ENCODE data around the gene APOC4. TPM values are rescaled to one million over a fixed set of nuclear protein-coding genes. Genes with fewer than 3 reads are reported as not detected.

The APOC4 gene
- total and polyA plus RNA-seq, 2 donors (not counting 1 experiment from before 2014, with no cell fraction given) = not detected

- peak overlapping the region; percentile 71 for H3K4me2 ChIP-seq (replicated peaks; ENCODE audit: low read depth, low read length, poor library complexity, severe bottlenecking)
- peaks cover 60% of the 10 kb centered on the region for H3K4me1 Mint-ChIP-seq
- H3K27me3 ChIP-seq (replicated peaks in 1 of 4; ENCODE audit: control extremely low read depth in 1 of 4, control insufficient read depth in 3 of 4, insufficient read depth in 4 of 4, low read length in 3 of 4) = no peaks in the 10 kb centered on the region
- H3K27me3 Mint-ChIP-seq = no peaks in the 10 kb centered on the region
- peaks cover 46% of the 10 kb centered on the region for H4K20me1 ChIP-seq (ENCODE audit: control insufficient read depth, insufficient read depth, low read length, poor library complexity, severe bottlenecking)
- peaks cover 5 to 20% of the 10 kb centered on the region in 2 experiments for H3K36me3 ChIP-seq (replicated peaks in 1 of 2; ENCODE audit: control extremely low read depth in 1 of 2, control insufficient read depth in 1 of 2, extremely low read depth in 1 of 2, insufficient read depth in 2 of 2, low read length in 1 of 2)
- no peaks in the 10 kb centered on the region for H3K9me3 Mint-ChIP-seq (ENCODE audit: insufficient read depth)
- DNase-seq (peak; percentile 71), ATAC-seq (ENCODE audit: low read depth) (peak; percentile 89)
- H3K79me2 ChIP-seq (ENCODE audit: control insufficient read depth, insufficient read depth, low read length) = peaks cover 93% of the 10 kb centered on the region
- POLR2A ChIA-PET = interaction anchor here (0.6 to 1.4 kb wide), 3 partner anchors 12 to 55 kb away, joined by 3 to 7 read pairs (median 3); partner anchors contain the start of genes APOE and RELB
- intact Hi-C loops (cut with micrococcal nuclease) = no loop called here
- H3K27ac ChIP-seq (ENCODE audit: low read length in 2 of 2) = peak overlapping the region; percentile 67 to 86
- peaks cover 58 to 61% of the 10 kb centered on the region in 2 donors for H3K4me1 ChIP-seq (ENCODE audit: control insufficient read depth in 2 of 2, insufficient read depth in 2 of 2, low read length in 2 of 2)
- H3K9me3 ChIP-seq (ENCODE audit: control extremely low read depth in 1 of 3, control insufficient read depth in 2 of 3, insufficient read depth in 1 of 3, low read length in 2 of 3) = no peaks in the 10 kb centered on the region
- CTCF ChIA-PET = interaction anchor here (0.5 to 2.9 kb wide), 4 partner anchors 9 to 1659 kb away, joined by 3 to 9 read pairs (median 4); no protein-coding TSS in a partner anchor
- peak overlapping the region; percentile 22 for H3K9ac ChIP-seq (ENCODE audit: low read length)
- peak overlapping the region; percentile 98 for H3K27ac Mint-ChIP-seq
- H3K4me3 Mint-ChIP-seq = peak overlapping the region; percentile 77
- no peak for TF ChIP-seq CTCF (IDR thresholded peaks at IDR 0.05)
- no peak for TF ChIP-seq EZH2 (IDR thresholded peaks at IDR 0.05; ENCODE audit: borderline replicate concordance, insufficient read depth, low read depth, low read length, poor library complexity, severe bottlenecking)
- peak overlapping the region; percentile 43 for H2AFZ ChIP-seq (ENCODE audit: insufficient read depth, low read depth, low read length, poor library complexity, severe bottlenecking)
- peak overlapping the region in 3 of 5 experiments; percentile 2 to 15 (median 6) for H3K4me3 ChIP-seq (ENCODE audit: control extremely low read depth in 1 of 5, extremely low read depth in 1 of 5, insufficient read depth in 1 of 5, low read depth in 2 of 5, low read length in 4 of 5)
- WGBS (ENCODE audit: insufficient coverage) = 21% methylated on average over 5 of the region's 8 CpGs
These were observed 19.1 kb downstream of the APOC4 start for GRCh38 chr19:44960906-44961728.

DNA sequence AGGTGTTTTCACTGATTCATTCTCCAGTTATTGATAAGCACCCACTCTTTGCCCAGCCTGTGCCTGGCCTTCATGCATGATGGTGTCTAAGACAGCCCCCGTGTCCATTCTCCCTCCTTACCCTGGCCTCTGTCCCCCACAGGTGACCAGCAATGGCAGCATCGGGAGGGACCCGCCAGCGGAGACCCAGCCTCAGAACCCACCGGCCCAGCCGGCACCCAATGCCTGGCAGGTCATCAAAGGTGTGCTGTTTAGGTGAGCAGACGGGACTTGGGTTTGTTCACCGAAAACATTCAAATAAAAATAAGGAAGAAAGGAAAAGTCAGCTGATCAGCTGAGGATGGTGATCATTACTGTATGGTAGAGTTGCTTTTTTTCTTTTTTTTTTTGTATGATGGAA, 19.8 kb downstream of the APOC4 start:
- TF ChIP-seq EZH2 (IDR thresholded peaks at IDR 0.05; ENCODE audit: borderline replicate concordance, insufficient read depth, low read depth, low read length, poor library complexity, severe bottlenecking) = no peak
- no peak for TF ChIP-seq CTCF (IDR thresholded peaks at IDR 0.05)
- H3K4me2 ChIP-seq (replicated peaks; ENCODE audit: low read depth, low read length, poor library complexity, severe bottlenecking) = peak overlapping the region; percentile 71

More for the DNA sequence above, 19.8 kb downstream of the APOC4 start:
- Mint-ChIP-seq H3K4me1 (peaks cover 53% of the 10 kb centered on the region), H3K27ac (peak overlapping the region; percentile 98), H3K9me3 (ENCODE audit: insufficient read depth) (no peaks in the 10 kb centered on the region), H3K4me3 (peak overlapping the region; percentile 77), H3K27me3 (no peaks in the 10 kb centered on the region)
- POLR2A ChIA-PET = no interaction called here
- intact Hi-C loops (cut with micrococcal nuclease) = no loop called here
- peaks cover 39% of the 10 kb centered on the region for H4K20me1 ChIP-seq (ENCODE audit: control insufficient read depth, insufficient read depth, low read length, poor library complexity, severe bottlenecking)
- peaks cover 91% of the 10 kb centered on the region for H3K79me2 ChIP-seq (ENCODE audit: control insufficient read depth, insufficient read depth, low read length)
- no peaks in the 10 kb centered on the region for H3K9me3 ChIP-seq (ENCODE audit: control extremely low read depth in 1 of 3, control insufficient read depth in 2 of 3, insufficient read depth in 1 of 3, low read length in 2 of 3)
- H3K27ac ChIP-seq (ENCODE audit: low read length in 2 of 2) = peak overlapping the region; percentile 67 to 86
- no peak for DNase-seq
- H3K9ac ChIP-seq (ENCODE audit: low read length) = peak overlapping the region; percentile 22
- peaks cover 5 to 22% of the 10 kb centered on the region in 2 experiments for H3K36me3 ChIP-seq (replicated peaks in 1 of 2; ENCODE audit: control extremely low read depth in 1 of 2, control insufficient read depth in 1 of 2, extremely low read depth in 1 of 2, insufficient read depth in 2 of 2, low read length in 1 of 2)
- ATAC-seq (ENCODE audit: low read depth) = no peak
- H3K4me3 ChIP-seq (ENCODE audit: control extremely low read depth in 1 of 5, extremely low read depth in 1 of 5, insufficient read depth in 1 of 5, low read depth in 2 of 5, low read length in 4 of 5) = peak overlapping the region in 3 of 5 experiments; percentile 2 to 15 (median 6)
- CTCF ChIA-PET = interaction anchor here (0.5 to 2.9 kb wide), 4 partner anchors 10 to 1658 kb away, joined by 3 to 9 read pairs (median 4); no protein-coding TSS in a partner anchor
- H2AFZ ChIP-seq (ENCODE audit: insufficient read depth, low read depth, low read length, poor library complexity, severe bottlenecking) = peak overlapping the region; percentile 43
- H3K4me1 ChIP-seq (ENCODE audit: control insufficient read depth in 2 of 2, insufficient read depth in 2 of 2, low read length in 2 of 2) = peaks cover 51 to 54% of the 10 kb centered on the region in 2 donors
- 98% methylated on average over 6 of the region's 8 CpGs for WGBS (ENCODE audit: insufficient coverage)
- H3K27me3 ChIP-seq (replicated peaks in 1 of 4; ENCODE audit: control extremely low read depth in 1 of 4, control insufficient read depth in 3 of 4, insufficient read depth in 4 of 4, low read length in 3 of 4) = no peaks in the 10 kb centered on the region

All from B cell (primary cell).